VCaP (cell line): ENCODE data around the gene STAC3.

ENCODE experiments used
- H3K27ac ChIP-seq: fragments of 450-650 bp; 2 replicates; pipeline ENCODE4 v1.5.1; 2017
- CTCF ChIP-seq: fragments of 450-650 bp; conservative IDR thresholded peaks from 2 replicates; pipeline ENCODE4 v1.5.1; 2017; ENCODE audit warnings: mild to moderate bottlenecking, moderate library complexity

Gene STAC3

DNA sequence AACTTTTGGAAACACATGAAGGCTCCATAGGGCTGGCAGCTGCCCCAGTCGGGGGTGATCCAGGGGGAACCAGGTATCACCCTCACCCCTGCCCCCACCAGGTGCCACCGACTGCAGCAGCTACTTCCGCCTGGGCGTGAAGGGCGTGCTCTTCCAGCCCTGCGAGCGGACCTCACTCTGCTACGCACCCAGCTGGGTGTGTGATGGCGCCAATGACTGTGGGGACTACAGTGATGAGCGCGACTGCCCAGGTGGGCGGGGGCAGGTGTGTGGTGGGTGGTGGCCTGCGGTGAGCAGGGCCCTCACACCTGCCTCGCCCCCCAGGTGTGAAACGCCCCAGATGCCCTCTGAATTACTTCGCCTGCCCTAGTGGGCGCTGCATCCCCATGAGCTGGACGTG lies 56.7 kb downstream of the STAC3 start:
- no peak for TF ChIP-seq CTCF
- no peak overlapping the region for H3K27ac ChIP-seq

DNA sequence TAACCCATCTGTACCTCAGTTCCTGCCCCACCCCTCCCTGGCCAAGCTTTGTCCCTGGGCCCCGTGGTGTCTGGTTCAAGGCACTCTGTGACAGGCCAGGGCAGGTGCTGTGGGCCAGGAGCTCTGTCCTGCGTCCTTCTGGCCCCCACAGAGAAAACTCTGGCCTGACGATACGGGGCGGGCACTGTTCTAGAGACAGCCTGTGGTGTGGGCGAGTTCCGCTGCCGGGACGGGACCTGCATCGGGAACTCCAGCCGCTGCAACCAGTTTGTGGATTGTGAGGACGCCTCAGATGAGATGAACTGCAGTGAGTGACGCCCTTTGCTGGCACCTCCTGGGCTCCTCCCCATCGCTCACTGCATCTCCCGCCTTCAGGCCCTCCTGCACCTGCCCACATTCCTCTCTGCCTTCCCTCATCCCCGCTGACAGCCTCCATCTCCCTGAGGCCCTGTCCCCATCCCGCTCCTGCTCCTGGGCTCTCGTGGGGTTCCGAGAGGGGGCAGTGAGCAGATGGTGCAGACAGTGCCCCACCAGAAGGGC lies 57.2 kb downstream of the STAC3 start:
- TF ChIP-seq CTCF = no peak
- no peak overlapping the region for H3K27ac ChIP-seq
